Fibroblast of peridontal ligament (primary cell): ENCODE measurements around the gene SERPINA1.

Experiments used
- DNase-seq: peaks from one replicate; pipeline ENCODE4 v3.0.0-alpha.2; 2010; ENCODE audit errors: extremely low read depth

SERPINA1 gene

GRCh38 chr14:94383777-94384176 lies 4.6 kb downstream of the SERPINA1 start:
- no peak for DNase-seq

- DNase-seq: no peak
Observed at GRCh38 chr14:94382716-94383596, 5.4 kb downstream of the SERPINA1 start.

GRCh38 chr14:94382099-94382715 lies 6.2 kb downstream of the SERPINA1 start:
- DNase-seq: no peak

- DNase-seq: no peak
Observed at GRCh38 chr14:94381149-94382030, 7.0 kb downstream of the SERPINA1 start.

- DNase-seq: no peak
Observed at GRCh38 chr14:94380225-94381148, 7.9 kb downstream of the SERPINA1 start.

- DNase-seq: no peak
Observed at GRCh38 chr14:94379291-94380224, 8.8 kb downstream of the SERPINA1 start.

GRCh38 chr14:94378527-94379290 lies 9.7 kb downstream of the SERPINA1 start:
- DNase-seq: no peak

- DNase-seq: no peak
Observed at GRCh38 chr14:94377866-94378470, 10.4 kb downstream of the SERPINA1 start.

- DNase-seq: no peak
Observed at GRCh38 chr14:94376976-94377865, 11.2 kb downstream of the SERPINA1 start.

- DNase-seq: no peak
Observed at GRCh38 chr14:94376108-94376975, 12.1 kb downstream of the SERPINA1 start.

GRCh38 chr14:94375552-94376107 lies 12.8 kb downstream of the SERPINA1 start:
- DNase-seq: no peak

GRCh38 chr14:94374749-94375260 lies 13.6 kb downstream of the SERPINA1 start:
- no peak for DNase-seq

GRCh38 chr14:94374116-94374515 lies 14.3 kb downstream of the SERPINA1 start:
- no peak for DNase-seq

GRCh38 chr14:94373708-94374107 lies 14.7 kb downstream of the SERPINA1 start:
- peak; percentile 87 for DNase-seq

GRCh38 chr14:94372021-94372605 lies 16.3 kb downstream of the SERPINA1 start:
- no peak for DNase-seq

GRCh38 chr14:94370524-94370910 lies 17.9 kb downstream of the SERPINA1 start:
- DNase-seq: no peak
